Omental fat pad (tissue), 4 donors: ENCODE measurements around the gene INPP5B. TPM values are rescaled to one million over a fixed set of nuclear protein-coding genes. Genes with fewer than 3 reads are reported as not detected.

ENCODE experiments used
- ATAC-seq: fragments of 150-250 bp; one replicate; pipeline ENCODE4 v1.9.1; 2016; ENCODE audit warnings: mild to moderate bottlenecking, moderate library complexity; ENCODE audit not compliant: low FRiP score
- DNase-seq: peaks from one replicate; pipeline ENCODE4 v3.0.0-alpha.2; 2019; ENCODE audit warnings: low spot score
- CTCF ChIP-seq, 3 donors: fragments of 450-650 bp; IDR thresholded peaks; one replicate each; pipeline ENCODE4 v1.5.1; 2016 to 2017; ENCODE audit warnings: antibody characterized with exemption in 3 of 3, mild to moderate bottlenecking in 3 of 3, moderate library complexity in 2 of 3
- total RNA-seq, 4 donors: library from RNA; depleted of rRNA; stranded (reverse); fragments of >200 nt; gene quantifications; one replicate each; pipeline ENCODE4 v1.1.0, GENCODE V29; 2016

Gene INPP5B
- total RNA-seq, 4 donors from 2014 or later = 16.2 to 45.6 (median 27.0) TPM

DNA sequence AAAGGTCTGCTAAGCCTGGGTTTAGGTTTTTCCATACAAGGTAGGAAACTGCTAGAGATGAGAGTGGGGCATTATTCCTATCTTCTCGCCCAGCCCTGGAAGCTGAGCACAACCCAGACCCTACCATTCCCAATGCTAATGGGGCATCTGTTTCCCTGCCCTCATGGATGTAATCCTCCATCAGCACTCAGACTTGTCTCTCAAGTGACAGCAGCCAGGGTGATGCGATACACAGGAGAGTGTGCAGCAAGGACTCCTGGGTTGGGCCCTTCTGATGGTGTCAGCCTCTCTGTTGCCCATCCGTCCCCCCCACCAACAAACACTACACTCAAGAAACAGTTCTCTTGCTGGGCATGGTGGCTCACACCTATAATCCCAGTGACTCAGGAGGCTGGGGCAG, 5.9 kb upstream of the INPP5B start:
- TF ChIP-seq CTCF (IDR thresholded peaks at IDR 0.05) = no peak
- no peak for DNase-seq
- ATAC-seq = no peak

DNA sequence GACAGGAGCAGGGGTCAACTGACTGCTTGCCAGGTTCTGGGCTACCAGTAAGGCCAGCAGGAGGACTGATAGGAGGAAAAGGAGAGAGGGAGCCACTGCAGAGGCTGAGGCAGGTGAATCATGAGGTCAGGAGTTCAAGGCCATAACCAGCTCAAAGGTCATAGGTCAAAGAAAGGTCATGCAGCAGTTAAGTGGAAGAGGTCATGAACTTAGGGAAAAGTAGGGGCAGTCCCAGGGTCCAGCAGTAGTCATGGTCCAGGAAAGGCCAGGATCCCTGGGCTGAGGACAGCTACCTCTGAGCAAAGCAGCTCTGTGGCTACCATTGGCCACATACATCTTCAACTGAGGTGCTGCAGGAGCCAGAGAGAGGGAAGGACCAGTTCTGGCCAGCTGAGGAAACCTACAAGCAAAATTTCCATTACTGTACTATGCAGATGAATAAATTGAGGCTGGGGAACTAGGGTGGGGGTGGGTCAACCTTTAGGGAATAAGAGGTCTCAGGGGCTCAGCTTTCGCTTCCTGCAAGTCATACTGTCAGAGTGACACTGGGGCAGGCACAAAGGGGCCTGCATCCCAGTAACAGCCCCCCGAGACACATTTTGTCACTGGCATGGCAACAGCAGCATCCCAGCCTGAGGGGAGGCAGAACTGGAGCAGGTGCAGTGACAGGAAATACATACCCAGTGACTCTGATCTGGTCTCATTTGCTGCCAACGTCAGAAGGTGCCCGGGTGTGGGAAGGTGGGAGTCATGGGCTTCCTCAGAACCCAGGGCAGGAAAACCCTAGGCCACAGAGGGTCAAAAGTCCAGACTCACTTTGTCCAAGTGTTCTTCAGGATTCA, 5.2 kb upstream of the INPP5B start:
- DNase-seq = no peak
- no peak for ATAC-seq
- no peak for TF ChIP-seq CTCF (IDR thresholded peaks at IDR 0.05)

DNA sequence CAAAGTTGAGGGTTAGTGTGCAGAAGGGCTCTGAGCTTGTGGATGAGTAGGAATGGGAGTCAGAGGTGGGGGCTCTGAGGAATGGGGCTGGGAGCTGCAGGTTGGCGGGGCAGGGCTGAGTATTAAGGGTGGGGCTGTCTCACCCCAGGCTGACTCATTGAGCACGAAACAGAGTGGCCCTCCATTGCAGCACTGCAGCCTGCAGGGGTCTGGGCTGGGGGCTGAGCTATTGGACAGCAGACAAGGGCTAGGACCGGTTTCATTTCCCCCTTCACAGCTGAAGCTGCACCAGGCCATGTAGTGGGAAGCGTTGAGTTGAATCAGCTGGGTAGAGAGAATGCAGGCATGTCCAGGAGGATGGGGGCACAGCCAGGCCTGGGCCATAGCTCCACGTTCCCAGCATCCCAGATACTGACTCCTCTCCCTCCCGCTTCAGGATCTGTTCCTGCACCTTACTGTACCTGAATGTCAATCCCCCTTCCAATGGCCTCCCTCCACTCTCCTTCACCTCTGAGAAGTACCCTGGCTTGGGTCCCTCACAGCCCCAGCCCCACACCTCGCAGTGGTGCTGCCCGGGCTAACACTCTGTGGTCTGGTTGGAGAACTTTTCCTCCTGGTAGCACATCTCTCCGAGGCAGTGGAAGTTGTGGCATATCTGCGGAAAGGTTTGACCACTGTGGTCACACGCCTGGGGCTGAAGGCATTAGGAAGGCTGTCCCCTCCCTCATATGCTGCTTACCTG, 4.4 kb upstream of the INPP5B start:
- DNase-seq = no peak
- no peak for ATAC-seq
- no peak for TF ChIP-seq CTCF (IDR thresholded peaks at IDR 0.05)

DNA sequence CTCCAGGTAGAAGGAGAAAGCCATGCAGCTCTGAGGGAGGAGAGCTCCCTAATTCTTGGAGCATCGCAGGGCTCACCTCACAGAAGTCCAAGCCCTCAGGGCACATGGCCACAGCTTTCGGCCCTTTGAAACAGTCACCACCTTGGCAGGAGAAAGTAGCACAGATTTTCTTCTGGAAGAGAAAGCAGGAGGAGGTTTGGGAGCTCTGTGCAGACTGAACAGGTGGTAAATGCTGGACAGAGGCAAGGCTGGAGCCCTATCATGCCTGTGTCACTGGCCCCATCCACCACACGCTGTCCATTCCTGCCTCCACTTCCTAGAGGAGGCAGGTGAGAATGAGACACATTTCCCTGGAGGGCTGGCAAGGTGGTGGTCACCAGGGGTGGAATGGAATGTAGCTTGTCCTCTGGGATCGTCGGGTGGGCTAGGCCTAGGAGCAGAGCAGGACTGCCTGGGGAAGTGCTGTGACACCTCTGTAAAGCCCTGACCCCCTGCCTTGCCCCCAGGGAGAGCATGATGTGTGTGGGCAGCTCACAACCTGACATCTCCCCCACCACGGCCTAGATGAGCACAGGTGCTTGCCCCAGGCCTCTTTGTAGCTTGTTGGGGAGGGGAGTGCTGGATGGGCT, 2.8 kb upstream of the INPP5B start:
- DNase-seq (no peak), ATAC-seq (no peak)
- no peak for TF ChIP-seq CTCF (IDR thresholded peaks at IDR 0.05)

DNA sequence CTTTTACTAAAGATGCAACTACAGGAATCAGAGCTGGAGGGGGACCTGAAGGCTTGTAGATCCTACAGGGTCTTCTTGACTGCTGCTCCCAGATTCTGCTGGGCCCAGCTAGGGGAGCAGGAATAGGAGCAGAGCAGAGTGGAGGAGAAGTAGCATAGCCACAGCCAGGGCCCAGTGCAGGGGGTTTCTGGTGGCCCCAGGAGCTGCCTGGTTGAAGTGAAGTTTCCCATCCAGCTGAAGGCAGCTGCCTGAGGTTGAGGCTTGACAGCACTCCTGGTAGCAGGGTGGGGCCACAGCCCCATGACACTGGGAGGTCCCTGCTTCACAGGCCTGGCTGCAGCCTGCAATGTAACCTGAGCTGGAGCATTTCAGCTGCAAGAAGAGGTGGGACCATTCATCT, 2.0 kb upstream of the INPP5B start:
- no peak for DNase-seq
- no peak for TF ChIP-seq CTCF (IDR thresholded peaks at IDR 0.05)
- no peak for ATAC-seq

- DNase-seq (no peak), ATAC-seq (no peak)
- no peak for TF ChIP-seq CTCF (IDR thresholded peaks at IDR 0.05)
Measured at GRCh38 chr1:37948166-37948565, 1.3 kb upstream of the INPP5B start.
